ENCODE measurements around the gene APOL2.
"Not testable (repeated sequence)": the region's sequence is repeated elsewhere in the genome, so short reads cannot be mapped to it uniquely, and the experiment has no call there.

APOL2 gene

DNA sequence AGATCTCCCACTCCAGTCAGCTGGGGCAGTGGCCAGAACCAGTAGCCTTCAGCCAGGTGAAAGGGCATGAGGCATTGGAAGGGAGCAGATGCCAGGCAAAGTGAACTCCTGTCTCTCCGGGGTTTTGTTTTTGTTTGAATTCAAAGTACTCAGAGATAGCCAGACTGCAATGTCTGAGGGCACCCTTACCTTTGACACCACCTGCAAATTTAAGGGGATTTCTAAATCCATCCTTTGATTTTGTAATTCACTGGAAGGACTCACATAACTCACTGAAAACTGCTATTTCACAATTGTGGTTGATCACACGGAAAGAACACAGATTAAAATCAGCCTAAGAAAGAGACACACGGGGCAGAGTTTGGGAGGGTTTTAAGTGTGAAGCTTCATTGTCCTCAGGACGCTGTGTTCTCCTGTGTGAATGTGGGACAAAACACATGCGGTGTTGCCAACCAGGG, 23.9 kb upstream of the APOL2 start:
- DNase-seq (ENCODE audit: low read depth), result not testable (repeated sequence)

- not testable (repeated sequence) for DNase-seq (ENCODE audit: low read depth)
Measured at GRCh38 chr22:36262307-36262706, 23.0 kb upstream of the APOL2 start.

DNA sequence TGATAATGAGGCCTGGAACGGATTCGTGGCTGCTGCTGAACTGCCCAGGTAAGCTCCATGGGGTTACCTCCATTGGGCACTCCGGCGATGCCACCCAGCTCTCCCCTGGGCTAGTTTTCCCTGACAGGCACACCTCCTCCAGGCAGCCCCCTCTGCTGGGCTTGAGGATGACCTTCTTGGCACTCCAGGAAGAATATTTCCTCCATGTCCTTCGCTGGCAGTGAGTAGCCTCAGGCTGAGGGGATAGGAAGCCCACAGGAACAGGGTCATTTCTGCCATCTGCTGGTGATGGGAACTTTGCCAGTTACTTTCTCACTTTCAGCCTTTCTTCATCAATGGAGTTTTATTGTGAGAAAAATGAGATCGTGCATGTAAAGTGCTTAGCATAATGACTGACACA, 22.3 kb upstream of the APOL2 start:
- DNase-seq (ENCODE audit: low read depth), result not testable (repeated sequence)

GRCh38 chr22:36259615-36260300, 20.4 kb upstream of the APOL2 start:
- no peak for DNase-seq (ENCODE audit: low read depth)

DNA sequence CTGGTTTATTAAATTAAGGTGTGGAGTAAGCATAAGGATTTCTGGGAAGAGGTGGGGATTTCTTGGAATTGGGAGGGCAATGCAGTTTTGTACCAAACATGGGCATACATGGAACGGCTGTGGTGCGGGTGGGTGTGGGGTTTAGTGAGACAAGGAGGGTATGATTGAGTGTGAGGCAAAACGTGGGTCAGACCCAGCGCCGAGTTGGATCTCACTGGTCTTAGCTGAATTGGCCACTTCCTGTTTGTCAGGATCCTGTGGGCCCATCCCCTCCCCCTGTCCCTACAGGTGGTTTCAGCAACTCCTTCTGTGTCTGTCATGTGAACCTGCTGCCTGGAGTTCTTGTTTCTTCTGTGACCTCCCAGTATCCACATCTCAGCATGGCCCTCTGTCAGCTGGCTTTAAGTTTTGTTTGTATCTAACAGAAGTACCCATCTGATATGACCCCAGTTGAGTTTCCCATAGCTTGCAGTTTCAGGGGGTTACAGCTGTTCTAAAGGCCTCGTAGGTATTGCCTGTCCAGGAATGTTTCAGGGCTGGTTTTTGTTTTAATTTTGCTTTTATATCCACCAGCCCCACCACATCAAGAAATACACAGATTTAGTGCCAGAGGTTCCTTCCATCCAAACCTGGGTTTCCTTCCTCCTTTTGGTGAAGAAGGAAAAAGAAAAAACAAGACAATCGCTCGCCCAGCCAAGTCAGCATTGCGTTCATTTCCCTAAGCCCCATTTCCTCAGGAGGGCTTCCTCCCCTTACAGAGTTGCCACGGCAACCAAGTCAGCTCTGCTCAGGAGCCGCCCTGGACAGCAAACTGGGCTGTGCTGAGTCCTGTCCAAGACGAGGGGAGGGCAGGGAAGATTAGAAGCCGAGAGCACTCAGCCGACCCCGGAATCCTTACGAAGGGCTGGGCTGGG, 19.6 kb upstream of the APOL2 start:
- no peak for DNase-seq (ENCODE audit: low read depth)

- DNase-seq (ENCODE audit: low read depth), result no peak
Measured at GRCh38 chr22:36257948-36258670, 18.8 kb upstream of the APOL2 start.

DNA sequence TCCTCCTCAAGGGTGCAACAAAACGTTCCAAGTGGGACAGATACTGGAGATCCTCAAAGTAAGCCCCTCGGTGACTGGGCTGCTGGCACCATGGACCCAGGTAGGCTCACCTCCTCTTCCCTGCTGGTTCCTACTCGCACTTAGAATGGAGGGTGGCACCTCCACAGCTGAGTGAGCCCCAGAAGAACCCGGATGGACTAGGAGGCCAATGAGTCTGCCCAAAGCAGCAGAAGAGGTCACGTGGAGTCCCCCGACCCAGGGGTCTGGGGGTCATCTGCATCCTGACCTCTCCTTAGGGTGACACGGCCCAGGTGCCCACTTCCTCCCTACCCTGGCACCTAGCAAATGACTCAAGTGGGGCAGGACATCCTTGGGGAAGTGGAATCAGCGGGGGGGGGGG, 18.0 kb upstream of the APOL2 start:
- no peak for DNase-seq (ENCODE audit: low read depth)

GRCh38 chr22:36256478-36256877, 17.2 kb upstream of the APOL2 start:
- no peak for DNase-seq (ENCODE audit: low read depth)

- DNase-seq (ENCODE audit: low read depth), result not testable (repeated sequence)
Measured at GRCh38 chr22:36255572-36255971, 16.2 kb upstream of the APOL2 start.

GRCh38 chr22:36253523-36254490, 14.5 kb upstream of the APOL2 start:
- DNase-seq (ENCODE audit: low read depth), result no peak

DNA sequence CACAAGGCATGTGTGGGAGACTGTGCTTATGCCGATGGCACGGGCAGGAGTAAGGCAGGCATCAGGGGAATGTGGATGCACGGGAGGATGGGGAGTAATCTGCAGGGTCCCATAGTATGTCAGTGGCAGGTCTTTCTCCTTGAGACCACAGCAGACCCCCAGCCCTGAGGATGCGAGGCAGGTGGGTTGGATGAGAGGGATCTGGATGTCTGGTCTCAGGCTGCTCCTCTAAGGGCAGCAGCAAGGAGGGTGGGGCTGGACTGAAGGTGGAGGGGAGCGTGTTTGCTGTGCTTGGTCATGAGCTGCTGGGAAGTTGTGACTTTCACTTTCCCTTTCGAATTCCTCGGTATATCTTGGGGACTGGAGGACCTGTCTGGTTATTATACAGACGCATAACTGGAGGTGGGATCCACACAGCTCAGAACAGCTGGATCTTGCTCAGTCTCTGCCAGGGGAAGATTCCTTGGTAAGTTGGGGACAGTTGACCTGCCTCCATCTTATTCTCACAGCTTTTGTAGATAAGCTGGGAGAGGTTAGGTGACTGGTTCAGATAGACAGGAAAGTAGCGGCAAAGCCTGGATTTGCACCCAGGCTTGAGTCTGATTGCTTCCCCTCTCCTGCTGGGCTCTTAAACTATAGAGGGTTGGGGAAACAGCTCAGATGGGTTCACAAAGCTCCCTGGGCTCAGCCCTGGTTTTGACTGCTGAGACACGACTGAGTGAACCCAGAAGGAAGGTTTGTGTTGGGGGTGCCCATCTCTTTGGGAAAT, 13.6 kb upstream of the APOL2 start, which contains the start of gene APOL1:
APOL1 (plus strand) TSS at position 380 of the 769 bp plus-strand sequence. CDS start 1,823 bp downstream, outside the sequence.
- no peak for DNase-seq (ENCODE audit: low read depth)

GRCh38 chr22:36251979-36252608, 12.8 kb upstream of the APOL2 start:
- DNase-seq (ENCODE audit: low read depth), result not testable (repeated sequence)

- not testable (repeated sequence) for DNase-seq (ENCODE audit: low read depth)
Measured at GRCh38 chr22:36250292-36250960, 11.1 kb upstream of the APOL2 start.

GRCh38 chr22:36249160-36249559, 9.8 kb upstream of the APOL2 start:
- DNase-seq (ENCODE audit: low read depth), result no peak

- no peak for DNase-seq (ENCODE audit: low read depth)
Measured at GRCh38 chr22:36247955-36248354, 8.6 kb upstream of the APOL2 start.

DNA sequence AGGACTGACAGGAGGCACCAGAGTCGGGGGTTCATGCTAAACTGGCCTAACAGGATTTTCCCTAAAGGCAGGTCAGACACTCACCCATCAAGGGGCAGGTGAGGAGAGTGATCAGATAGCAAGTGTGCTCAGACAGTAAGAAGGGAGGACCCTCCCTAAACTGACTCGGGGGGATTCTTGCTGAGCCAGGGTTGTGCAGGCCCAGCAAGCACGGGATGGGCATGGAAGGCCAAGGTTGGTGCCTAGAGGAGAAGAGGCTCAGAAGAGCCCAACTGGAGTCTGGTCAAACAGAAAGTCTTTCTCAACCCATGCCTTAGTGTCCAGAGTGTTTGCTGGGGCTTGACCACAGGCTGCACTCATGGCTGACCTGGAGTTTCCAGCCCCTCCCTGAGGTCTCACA, 7.4 kb upstream of the APOL2 start:
- DNase-seq (ENCODE audit: low read depth), result no peak

DNA sequence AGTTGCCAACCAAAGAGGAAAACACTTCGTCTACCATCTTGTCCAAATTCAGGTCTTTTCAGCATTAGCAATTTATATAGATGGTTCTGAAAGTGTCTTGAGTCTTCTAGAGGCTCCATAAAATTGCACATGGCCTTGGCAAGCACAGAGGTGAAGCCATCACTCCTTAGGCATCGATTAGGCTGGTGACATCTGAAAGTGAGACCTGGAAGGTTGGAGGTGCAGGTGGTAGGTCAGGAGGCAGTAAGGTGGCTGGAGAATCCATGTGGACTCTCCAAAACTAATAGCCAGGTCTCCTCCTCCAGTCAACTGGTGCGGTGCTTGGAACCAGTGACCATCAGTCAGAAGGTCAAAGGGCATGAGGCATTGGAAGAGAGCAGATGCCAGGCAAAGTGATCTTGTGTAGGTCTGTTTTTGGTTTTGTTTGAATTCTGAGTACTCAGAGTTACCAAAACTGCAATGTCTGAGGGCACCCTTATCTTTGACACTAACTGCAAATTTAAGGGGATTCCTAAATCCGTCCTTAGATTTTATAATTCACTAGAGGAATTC, 6.6 kb upstream of the APOL2 start:
- DNase-seq (ENCODE audit: low read depth), result no peak

DNA sequence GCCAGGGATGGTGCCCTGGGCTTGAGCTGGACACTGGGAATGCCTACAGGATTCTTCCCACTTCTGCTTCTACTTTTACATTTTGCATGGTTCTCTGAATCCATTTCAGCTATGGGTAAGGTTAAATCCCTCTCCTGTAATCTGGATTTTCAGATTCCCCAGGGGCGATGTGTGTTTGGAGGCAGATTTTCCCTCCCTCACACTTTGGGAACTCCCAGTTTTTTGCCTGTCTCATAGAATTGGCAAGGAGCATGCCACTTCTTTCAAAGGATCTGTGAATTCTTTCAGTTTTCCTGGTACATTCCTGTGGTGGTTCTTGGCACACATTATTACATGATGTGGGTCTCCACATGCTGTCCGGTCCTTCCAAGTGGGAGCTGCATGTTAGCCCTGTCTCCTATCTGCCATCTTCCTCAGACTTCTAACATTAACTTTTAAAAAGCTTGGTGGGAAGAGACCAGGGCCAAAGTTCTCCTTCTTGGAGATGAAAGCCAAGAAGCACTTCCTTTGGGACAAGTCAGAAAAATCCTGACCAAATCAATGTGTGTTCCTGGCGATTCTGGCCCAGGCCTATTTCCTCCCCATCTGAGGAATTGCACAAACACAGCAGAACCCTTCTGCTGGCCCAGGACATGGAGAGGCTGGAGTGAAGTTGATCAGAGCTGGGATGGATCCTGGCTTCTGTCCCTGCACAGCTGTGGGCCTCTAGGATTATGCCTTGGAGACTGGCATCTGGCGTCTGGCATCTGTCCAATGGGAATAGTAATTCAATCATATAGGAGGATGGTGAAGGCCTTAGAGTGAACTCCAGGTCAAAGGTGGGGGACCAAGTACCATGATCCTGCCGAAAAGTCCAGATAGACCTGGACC, 5.4 kb upstream of the APOL2 start:
- peak; percentile 33 for DNase-seq (ENCODE audit: low read depth)
